ENCODE results near the gene RAD51B.

DNA sequence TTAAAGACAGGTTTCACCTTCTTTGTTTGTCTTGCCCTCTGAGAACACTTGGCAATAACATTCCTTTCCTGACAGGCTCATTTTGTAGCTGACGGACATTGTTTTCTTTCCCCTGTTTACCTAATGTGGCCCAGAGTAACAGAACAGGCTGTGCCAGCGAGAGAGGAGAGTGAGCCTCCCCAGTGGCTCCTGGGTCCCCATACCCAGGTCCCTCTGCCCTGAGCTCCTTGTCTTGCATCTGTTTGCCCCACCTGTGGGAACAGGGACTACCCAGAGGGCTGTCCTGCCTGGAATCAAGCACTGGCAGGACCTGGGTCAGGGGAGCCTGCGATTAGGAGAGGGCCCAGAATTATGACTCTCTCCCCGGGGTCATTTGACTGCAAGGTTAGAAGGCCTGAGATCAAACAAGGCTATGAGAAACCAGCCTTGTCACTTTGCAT, 750.4 kb downstream of the RAD51B start:
- peak in 2 of 3 donors; percentile 36 to 57 for TF ChIP-seq POLR2AphosphoS5 (IDR thresholded peaks at IDR 0.05)
- TF ChIP-seq, protein P1, sequence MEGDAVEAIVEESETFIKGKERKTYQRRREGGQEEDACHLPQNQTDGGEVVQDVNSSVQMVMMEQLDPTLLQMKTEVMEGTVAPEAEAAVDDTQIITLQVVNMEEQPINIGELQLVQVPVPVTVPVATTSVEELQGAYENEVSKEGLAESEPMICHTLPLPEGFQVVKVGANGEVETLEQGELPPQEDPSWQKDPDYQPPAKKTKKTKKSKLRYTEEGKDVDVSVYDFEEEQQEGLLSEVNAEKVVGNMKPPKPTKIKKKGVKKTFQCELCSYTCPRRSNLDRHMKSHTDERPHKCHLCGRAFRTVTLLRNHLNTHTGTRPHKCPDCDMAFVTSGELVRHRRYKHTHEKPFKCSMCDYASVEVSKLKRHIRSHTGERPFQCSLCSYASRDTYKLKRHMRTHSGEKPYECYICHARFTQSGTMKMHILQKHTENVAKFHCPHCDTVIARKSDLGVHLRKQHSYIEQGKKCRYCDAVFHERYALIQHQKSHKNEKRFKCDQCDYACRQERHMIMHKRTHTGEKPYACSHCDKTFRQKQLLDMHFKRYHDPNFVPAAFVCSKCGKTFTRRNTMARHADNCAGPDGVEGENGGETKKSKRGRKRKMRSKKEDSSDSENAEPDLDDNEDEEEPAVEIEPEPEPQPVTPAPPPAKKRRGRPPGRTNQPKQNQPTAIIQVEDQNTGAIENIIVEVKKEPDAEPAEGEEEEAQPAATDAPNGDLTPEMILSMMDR (IDR thresholded peaks at IDR 0.05), result no peak
- TF ChIP-seq EP300 (IDR thresholded peaks at IDR 0.05), result no peak
